Amniotic epithelial cell (primary cell): ENCODE measurements around the gene IL17REL.
"Not testable (repeated sequence)": the region's sequence is repeated elsewhere in the genome, so short reads cannot be mapped to it uniquely, and the experiment has no call there.

Experiments
- DNase-seq: peaks from one replicate; pipeline ENCODE4 v3.0.0-alpha.2; 2010; ENCODE audit warnings: low read depth

IL17REL gene

DNA sequence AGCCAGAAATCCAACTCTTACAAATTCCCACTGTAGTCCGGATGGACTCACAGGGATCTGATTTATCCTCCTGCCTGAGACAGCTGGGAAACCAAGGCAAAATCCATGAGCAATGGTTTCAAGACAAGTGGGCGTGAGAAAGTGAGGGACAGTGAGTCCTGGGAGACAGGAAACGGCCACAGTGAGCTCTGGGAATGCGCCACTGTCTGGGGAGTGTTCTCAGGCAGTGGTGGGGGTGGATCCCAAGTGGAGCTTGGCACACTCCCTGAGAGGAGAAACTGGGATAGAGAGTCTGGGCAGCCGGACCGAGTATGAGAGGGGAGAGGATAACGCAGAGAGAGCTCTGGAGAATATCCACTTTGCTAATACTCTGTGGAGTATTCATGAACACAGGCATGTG, 9.8 kb downstream of the IL17REL start:
- peak; percentile 36 for DNase-seq

DNA sequence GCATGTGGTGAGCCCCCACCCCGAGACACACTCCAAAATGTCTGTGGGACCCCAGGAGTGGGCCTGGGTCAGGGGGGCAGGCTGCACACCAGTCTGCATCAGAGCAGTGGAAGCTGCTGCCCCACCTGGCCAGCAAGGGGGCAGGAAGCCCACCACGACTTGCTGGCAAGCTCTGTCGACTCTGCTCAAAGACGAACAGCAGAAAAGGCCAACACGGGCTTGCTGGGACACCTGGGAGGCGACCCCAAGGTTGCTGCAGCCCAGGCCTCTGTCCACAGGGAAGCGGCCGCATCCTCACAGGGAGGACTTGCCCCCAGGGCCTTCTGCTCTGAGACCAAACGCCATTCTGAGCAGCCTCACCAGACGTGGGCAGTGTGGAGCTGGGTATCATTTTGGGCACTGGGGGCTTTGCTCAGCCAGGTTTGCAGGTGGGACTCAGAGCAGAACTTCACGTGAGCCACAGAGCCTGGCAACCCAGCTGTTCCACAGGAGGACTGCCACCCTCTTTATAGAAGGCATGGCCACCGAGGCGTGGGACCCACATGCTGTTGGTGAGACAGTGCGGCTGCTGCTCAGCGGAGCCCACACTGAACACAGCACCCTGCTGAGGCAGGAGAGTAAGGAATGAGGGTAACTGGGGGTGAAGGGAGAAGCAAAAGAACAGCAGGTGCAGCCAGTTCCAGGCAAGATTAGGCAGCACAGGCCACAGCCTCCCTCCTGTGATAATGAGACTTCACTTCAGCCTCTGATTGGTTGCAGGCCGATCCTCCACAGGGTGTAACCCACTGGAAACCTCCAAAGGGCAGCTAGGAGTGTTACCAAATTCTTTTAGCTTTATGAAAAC, 11.0 kb downstream of the IL17REL start:
- no peak for DNase-seq

DNA sequence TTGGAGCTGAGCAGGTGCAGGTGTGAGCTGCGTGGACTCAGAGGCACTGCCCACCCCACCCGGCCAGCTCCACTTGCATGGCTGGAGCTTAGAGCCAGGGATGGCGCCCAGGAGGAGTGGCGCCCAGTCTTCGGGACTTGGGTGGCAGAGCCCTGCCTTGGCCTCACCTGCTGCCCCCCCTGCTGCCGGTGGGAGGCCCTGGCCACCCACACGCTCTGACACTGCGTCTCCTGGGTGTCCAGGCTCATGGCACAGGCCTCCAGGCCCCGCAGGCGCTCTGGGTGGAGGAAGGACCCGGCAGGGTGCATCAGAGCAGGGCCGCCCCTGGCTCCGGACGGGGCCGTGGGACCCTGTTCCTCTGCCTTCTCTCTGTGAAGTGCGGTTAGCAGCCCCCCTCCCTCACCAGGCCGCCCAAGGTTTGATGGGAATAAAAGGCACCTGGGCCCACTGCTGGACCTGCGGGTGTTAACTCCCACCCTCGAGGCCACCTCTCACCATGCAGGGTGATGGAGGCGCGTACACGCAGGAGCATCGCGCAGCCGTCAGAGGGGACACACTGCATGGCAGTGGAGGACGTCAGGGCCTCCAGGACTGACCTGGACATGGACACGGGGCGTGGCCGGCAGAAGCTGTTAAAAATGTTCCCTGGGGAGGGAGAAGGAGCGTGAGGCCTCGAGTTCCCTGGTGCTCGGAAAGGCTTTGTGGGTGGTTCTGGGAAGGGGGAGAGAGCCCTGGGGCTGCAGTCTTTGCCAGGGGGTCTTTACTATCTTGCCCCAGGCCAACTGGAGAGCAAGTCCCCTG, 11.8 kb downstream of the IL17REL start:
- DNase-seq: no peak

DNA sequence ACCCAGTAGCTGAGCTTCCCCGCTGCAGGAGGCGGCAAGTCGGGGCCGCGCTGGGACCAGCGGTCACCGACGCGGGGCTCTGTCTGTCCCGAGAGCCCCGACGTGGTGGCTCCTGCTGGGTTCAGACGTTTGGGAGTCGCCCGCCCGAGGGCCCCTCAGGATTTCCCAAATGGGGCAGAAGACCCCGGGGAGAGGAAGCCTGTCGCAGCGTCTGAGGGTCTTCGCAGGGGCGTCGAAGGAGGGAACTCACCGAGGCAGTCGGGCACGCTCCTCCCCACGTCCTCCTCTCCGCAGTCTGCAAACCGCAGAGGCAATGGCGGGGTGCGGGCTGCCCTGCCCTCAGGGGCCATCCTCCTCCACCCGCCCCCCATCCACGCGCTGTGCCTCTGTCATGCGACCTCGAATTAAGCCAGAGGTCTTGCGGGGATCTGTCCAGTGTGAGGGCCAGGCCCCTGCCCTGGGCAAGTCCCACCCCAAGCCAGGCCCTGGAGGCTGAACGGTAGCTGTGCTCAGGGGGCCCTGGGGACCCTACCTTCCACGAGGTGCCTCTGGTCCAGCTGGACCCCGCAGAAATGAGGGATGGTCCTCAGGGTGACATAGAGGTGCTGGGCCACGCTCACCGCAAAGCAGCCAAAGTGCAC, 12.5 kb downstream of the IL17REL start:
- no peak for DNase-seq

DNA sequence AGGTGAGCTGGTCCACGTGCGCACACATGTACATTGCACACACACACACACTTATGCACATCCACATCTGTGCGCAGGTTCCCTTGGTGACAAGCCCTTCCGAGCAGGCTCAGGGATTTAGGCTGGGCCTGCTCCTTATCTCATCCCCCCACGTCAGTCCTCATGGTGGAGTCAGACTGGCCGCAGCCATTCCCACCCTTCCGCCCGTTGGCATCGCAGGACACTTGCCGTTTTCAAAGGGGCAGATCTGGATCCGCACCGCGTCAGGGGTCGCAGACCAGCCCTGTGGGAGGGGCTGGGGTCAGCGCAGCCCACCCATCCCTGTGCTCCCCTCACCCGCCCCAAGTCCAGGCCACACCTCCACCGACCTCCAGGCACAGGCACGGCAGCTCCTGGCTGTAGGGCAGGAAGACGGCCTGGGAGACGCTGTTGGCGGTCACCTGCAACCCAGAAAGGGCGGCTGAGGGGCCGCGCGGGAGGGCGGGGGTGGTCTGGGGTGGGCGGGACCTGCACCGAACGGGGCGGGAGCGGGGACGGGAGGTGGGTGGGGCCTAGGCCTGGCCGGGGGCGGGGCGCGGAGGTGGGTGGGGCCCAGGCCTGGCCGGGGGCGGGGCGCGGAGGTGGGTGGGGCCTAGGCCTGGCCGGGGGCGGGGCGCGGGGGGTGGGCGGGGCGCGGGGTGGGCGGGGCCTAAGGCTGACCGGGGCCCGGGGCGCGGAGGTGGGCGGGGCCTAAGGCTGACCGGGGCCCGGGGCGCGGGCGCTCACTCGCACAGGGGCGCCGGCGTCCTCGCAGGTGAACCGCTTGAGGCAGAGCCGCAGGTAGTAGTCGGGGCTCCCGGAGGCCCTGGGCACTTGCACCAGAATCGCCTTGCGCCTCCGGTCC, 13.3 kb downstream of the IL17REL start:
- DNase-seq: no peak

DNA sequence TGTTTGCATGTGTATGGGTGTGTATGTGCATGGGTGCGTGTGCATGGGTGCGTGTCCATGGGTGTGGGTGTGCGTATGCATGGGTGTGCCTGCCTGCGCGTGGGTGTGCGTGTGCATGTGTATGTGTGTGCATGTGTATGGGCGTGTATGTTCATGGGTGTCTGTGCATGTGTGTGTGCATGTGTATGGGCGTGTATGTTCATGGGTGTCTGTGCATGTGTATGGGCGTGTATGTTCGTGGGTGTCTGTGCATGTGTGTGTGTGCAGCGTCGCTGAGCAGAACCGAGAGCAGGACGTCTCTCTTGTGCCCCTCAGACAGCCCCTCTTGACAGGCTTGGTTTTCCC, 13.9 kb downstream of the IL17REL start:
- DNase-seq: no peak

DNA sequence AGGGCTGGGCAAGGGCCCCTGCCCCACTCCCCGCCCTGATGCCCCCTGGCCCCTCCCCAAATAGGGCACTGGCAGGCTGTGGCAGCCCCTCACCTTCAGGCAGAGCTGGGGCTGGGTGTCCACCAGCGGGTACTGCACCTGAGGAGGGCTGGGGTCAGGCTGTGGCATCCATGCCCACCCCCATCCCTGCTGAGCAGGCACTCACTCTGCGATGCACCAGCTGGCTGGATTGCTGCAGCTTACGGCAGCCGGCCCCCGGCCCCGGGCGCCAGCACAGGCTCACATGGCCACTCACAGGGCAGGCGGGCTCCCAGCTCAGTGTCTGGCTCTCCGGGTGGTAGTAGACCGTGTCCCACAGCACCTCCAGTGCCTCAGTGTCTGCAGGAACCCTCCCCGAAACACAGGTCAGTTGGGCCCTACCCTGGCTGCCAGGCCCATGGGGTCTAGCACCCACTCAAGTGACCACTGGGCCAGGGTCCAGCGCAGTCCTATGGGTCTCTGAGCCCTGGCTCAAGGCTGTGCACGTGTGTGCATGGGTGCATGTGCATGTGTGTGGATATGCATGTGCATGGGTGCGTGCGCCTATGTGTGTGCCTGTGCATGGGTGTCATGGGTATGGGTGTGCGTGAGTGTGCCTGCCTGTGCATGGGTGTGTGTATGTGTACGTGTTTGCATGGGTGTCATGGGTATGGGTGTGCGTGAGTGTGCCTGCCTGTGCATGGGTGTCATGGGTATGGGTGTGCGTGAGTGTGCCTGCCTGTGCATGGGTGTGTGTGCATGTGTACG, 14.4 kb downstream of the IL17REL start:
- DNase-seq: no peak

DNA sequence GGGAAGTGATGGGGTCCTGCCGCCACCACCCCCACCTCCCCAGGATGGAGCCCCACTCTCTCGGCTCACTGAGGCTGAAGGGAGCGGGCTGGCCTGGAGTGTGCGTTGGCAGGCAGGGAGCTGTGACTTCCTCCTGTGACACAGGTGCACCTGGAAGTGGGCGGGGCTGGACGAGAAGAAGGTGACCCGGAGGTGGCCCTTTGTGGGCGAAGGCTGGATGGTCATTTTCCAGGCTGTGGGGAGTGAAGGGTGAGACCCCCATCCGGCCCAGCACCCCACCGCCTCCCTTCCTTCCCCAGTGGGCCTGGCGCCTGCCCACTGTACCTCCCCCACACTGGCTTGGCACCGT, 15.3 kb downstream of the IL17REL start:
- DNase-seq: no peak

DNA sequence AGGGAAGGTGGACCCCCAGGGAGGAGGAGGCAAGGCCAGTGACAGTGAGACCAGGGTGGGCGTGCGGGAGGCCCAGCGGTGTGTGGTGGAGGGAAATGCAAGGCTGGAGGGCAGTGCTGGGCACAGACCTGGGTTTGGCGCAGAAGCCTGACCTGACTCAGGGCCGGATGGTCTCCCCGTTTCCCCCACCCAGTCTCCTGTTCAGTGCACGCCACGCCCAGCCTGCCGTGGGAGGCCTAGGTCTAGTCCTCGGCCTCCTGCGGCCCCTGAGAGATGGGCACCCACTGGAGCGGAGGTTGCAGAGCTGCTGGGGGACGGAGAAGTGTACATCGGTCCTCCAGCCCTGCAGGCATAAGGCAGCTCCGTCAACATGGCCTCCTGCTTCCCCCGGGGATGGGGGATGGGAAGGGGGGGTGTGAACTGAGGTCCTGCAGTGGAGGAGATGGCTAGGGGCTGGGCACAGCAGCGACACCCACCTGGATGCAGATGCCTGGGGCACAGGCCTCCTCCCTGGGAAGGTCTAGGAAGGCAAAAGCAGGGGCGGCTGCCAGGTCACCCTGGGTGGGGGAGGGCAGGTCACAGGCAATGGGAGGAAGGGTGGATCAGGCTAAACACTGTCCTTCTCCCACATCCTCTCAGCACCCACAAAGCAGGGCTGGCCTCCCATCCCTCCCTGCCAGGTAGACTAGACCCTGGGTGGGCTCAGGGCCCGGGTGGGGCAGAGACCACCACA, 15.9 kb downstream of the IL17REL start:
- no peak for DNase-seq

DNA sequence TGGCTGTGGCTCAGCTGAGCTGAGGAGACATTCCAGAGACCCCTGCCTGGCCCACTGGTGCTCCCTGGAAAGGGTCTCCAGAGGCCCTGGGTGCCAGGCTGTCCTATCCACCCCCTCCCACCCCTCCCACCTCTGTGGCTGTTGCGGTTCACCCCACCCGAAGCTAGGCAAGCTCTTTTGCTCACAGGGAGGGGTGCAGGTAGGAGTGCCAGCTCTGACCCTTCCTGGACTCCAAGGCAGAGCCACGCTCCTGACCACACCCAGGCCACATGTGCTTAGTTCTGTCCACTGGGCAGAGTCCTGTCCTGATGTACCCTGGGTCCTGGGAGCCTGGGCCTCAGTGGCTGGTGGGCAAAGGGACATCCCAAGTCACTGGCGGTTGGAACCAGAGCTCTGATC, 16.4 kb downstream of the IL17REL start:
- no peak for DNase-seq

DNA sequence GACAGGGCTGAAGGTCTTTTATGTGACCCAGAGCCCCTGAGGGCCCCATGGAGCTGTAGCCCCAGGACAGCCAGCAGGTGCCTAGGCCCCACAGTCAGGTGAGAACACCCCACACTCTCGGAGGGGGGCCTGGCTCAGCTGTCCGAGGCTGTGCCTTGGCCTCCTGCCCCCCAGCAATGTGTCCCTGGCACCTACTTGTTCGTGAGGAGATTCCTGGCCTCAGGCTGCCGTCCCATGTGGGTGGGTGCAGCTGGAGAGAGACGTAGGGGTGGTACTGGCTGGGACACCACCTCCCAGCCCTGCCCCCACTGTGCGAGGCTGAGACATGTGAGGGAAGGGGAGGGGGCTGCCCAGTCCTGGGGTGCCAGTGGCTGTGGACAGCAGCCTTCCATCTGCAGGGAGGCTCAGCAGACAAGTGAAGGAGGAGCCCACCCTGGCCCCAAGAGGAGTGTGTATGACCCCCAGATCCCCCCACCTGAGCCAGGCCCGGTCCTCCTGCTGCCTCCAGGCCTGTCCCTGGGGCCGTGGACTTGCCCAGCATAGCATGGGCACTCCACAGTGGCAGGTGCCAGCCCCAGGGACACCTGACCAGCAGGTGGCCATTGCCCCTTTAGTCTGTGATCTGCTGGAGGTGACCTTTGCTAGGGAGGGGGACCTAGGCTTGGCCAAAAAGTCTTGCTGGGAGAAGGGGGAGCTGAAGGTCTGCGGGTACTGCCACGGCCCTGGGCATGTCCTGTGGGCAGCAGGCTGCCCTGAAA, 17.0 kb downstream of the IL17REL start:
- no peak for DNase-seq

DNA sequence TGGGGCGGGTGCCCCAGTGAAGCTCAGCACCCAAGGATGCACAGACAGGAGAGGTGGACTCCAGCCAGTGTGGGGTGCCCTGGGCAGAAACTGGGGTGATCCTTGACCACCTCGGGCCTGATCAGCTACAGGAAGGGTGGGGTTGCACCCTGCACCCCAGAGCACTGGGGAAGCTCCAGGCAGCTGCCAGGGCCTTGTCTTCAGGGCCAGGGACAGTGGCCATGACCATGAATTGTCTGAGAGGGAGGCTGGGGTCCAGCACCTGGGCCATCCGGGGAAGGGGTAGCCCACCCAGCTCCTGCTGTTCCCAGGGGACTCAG, 17.6 kb downstream of the IL17REL start:
- no peak for DNase-seq

DNA sequence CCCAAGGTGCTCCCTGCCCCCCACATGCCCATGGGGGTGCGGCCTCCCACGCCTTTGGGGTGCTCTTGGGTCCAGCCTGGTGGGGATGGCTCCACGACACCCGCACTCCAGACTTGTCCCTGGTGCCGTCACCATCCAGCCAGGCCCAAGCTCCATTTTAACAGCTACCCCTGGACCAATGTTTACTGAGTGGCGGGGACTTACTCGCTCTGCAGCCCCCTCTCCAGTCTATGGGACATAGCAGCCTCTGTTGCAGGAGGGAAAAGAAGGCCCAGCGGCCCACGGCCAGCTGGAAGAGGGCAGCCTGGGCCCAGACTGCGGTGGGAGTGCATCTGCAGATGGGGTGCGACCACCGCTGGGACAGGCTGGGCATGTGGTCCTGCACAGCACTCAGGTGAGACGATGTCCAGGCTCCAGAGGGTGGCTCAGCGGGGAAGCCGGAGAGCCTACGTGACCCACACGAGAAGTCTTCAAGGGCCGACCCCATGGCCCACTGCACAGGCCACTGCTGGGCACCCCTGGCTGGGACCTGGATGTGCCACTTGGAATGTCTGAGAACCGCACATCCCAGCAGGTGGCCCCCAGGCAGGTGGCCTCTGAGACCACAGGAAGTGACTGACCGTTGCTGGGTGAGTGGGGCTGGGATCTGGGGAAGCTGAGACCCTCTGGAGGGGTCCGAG, 18.1 kb downstream of the IL17REL start:
- no peak for DNase-seq

DNA sequence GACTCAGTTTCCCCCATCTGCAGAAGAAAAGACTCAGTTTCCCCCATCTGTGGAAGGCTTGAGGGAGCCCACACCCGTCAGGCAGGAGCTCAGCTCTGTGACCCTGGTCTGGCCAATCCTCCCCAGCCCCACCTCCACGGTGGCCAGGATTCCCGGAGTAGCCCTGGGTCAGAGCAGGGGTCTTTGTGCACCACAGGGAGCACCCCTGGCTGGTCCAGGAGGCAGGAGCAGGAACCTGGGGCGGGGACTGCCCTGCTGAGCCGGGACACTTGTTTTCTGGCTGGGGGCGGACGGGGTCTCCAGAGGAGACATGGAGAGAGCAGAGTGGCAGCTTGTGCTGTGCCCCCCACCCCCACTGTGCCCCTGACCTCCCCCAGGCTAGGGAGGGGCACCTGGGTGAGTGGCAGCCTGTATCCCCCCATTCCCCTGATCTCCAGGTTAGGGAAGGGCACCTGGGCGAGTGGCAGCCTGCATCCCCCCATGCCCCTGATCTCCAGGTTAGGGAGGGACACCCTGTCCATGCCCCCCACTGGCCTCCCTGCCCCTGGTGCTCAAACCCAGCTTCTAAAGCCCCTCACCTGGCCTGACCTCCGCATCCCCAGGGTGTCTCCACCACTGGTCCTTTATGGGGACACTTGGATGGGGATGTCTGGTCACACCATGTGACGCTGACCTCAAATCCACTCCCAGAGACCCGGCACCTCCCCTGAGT, 18.8 kb downstream of the IL17REL start:
- no peak for DNase-seq

DNA sequence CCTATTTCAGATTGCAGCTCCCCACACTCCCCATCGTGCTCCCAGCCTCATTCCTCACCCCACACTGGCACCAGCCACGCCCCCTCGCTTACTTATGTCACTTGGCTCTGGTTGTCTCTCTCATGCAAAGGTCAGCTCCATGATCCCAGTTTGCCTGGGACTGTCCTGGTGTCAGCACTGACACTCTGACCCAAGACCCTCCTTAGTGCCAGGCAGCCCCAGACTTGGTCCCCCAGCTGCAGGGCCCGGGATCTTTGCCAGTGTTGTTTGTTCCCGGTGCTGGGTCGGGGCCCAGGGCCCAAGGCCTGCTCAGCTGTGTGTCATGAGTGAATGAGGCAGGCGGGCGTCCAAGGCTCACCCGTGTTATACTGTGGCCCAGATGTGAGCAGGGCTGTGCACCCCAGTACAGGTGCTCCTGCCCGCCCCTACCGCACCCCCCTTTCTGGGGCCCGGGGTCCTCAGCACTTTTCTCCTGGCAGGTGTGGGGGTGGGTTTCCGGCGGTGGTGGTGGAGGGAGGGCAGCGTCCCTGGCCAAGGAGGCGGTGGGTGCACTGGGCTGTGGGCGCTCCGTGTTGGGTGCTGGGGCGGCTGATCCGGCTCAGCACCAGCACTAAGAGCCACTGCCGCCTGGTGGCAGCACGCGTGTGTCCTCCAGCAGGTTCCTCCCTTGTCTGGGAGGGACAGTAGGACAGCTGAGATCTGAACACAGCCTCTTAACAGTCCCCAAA, 19.5 kb downstream of the IL17REL start:
- DNase-seq: peak; percentile 29

DNA sequence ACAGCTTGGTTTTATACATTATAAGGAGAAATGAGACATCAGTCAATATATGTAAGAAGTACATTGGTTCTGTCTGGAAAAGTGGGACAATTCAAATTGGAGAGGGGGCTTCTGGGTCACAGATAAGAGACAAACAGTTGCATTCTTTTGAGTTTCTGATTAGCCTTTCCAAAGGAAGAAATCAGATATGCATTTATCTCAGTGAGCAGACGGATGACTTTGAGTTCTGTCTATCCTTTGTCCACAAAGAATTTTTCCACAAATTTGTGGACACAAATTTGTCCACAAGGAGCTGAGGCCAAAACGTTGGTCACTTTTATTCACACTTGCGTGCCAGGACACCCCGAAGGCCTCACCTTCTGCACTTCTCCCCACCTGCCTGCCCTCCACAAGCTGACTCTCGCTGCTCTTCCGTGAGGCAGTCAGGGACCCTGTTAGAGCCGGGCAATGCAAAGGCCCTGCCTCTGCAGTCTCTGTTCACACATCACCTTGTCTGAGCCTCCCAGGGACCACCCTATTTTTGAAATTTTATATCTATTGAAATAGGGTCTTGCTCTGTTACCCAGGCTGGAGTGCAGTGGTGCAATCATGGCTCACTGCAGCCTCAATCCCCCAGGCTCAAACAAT, 20.5 kb downstream of the IL17REL start:
- no peak for DNase-seq

DNA sequence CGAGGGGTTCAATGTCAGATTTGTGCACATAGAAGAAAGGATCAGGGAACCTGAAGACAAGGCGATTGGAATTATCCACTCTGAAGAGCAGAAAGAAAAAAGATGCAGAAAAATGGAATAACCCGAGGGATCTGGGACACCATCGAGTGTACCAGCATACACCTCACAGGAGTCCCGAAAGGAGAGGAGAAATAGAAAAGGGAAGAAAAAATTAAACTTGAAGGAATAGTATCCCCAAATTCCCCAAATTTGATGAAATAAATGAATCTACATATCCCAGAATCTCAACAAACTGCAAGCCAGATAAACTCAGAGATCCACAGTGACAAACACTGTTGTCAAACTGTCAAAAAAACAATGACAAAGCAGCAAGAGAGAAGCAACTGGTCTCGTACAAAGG, 21.4 kb downstream of the IL17REL start:
- no peak for DNase-seq

DNA sequence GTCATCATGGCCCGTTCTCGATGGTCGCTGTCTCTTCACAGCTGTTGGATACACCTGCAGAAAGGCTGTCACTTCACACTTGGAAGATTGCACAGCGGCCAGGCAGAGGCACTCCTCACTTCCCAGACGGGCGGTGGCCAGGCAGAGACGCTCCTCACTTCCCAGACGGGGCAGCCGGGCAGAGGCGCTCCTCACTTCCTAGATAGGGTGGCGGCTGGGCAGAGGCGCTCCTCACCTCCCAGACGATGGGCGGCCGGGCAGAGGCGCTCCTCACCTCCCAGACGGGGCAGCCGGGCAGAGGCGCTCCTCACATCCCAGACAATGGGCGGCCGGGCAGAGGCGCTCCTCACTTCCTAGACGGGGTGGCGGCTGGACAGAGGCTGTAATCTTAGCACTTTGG, 22.7 kb downstream of the IL17REL start:
- not testable (repeated sequence) for DNase-seq
